ENCODE results near the gene RAI1.

DNA sequence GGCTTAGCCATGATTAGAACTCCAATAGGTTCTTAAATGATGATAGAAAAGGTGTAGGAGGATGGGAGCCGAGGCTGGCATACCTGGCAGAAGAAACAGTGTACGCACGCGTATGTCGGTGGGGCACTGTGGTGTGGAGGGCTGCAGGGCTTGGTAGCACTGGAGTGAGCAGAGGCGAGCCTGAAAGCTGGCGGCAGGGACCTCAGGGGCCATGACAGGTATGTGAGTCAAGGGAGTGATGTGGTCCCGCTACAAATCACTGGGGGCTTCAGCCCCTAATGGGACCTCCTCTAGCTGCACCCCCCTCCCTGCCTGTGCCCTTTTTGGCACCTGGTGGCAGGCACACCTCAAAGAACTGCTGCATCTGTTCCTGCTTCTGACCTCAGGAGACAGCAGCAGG lies 67.3 kb downstream of the RAI1 start:
- no peak for TF ChIP-seq MXI1 (IDR thresholded peaks at IDR 0.05; ENCODE audit: low read depth, low read length)
- TF ChIP-seq, protein P1, sequence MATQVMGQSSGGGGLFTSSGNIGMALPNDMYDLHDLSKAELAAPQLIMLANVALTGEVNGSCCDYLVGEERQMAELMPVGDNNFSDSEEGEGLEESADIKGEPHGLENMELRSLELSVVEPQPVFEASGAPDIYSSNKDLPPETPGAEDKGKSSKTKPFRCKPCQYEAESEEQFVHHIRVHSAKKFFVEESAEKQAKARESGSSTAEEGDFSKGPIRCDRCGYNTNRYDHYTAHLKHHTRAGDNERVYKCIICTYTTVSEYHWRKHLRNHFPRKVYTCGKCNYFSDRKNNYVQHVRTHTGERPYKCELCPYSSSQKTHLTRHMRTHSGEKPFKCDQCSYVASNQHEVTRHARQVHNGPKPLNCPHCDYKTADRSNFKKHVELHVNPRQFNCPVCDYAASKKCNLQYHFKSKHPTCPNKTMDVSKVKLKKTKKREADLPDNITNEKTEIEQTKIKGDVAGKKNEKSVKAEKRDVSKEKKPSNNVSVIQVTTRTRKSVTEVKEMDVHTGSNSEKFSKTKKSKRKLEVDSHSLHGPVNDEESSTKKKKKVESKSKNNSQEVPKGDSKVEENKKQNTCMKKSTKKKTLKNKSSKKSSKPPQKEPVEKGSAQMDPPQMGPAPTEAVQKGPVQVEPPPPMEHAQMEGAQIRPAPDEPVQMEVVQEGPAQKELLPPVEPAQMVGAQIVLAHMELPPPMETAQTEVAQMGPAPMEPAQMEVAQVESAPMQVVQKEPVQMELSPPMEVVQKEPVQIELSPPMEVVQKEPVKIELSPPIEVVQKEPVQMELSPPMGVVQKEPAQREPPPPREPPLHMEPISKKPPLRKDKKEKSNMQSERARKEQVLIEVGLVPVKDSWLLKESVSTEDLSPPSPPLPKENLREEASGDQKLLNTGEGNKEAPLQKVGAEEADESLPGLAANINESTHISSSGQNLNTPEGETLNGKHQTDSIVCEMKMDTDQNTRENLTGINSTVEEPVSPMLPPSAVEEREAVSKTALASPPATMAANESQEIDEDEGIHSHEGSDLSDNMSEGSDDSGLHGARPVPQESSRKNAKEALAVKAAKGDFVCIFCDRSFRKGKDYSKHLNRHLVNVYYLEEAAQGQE (IDR thresholded peaks at IDR 0.05; ENCODE audit: low read depth, low read length), result no peak
- TF ChIP-seq NFIC (IDR thresholded peaks at IDR 0.05; ENCODE audit: low read depth, low read length), result no peak
- TF ChIP-seq SREBF2 (IDR thresholded peaks at IDR 0.05; ENCODE audit: low read length), result no peak
- TF ChIP-seq SMC3 (IDR thresholded peaks at IDR 0.05; ENCODE audit: borderline replicate concordance, low read length), result no peak
- TF ChIP-seq, protein P2, sequence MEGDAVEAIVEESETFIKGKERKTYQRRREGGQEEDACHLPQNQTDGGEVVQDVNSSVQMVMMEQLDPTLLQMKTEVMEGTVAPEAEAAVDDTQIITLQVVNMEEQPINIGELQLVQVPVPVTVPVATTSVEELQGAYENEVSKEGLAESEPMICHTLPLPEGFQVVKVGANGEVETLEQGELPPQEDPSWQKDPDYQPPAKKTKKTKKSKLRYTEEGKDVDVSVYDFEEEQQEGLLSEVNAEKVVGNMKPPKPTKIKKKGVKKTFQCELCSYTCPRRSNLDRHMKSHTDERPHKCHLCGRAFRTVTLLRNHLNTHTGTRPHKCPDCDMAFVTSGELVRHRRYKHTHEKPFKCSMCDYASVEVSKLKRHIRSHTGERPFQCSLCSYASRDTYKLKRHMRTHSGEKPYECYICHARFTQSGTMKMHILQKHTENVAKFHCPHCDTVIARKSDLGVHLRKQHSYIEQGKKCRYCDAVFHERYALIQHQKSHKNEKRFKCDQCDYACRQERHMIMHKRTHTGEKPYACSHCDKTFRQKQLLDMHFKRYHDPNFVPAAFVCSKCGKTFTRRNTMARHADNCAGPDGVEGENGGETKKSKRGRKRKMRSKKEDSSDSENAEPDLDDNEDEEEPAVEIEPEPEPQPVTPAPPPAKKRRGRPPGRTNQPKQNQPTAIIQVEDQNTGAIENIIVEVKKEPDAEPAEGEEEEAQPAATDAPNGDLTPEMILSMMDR (IDR thresholded peaks at IDR 0.05 in 2 of 3, conservative IDR thresholded peaks at IDR 0.05 in 1 of 3; ENCODE audit: control insufficient read depth in 2 of 3, extremely low read depth in 1 of 3, insufficient read depth in 1 of 3, low read depth in 3 of 3, low read length in 3 of 3), result no peak
- TF ChIP-seq MYC (IDR thresholded peaks at IDR 0.05; ENCODE audit: insufficient read depth, insufficient read length, insufficient replicate concordance, low read length, severe bottlenecking), result no peak
- no peak for TF ChIP-seq FOS (IDR thresholded peaks at IDR 0.05; ENCODE audit: borderline replicate concordance, extremely low read depth, insufficient read length)
- TF ChIP-seq SIN3A (IDR thresholded peaks at IDR 0.05; ENCODE audit: low read depth, low read length), result no peak
- TF ChIP-seq TAF1 (IDR thresholded peaks at IDR 0.05; ENCODE audit: borderline replicate concordance, low read depth, low read length), result no peak
